ENCODE results near the gene BOK.
A peak's percentile ranks its signal among the peaks of the same experiment; 100 is the strongest.

BOK gene

GRCh38 chr2:241539616-241540374, 18.8 kb upstream of the BOK start:
- DNase-seq (ENCODE audit: low spot score) = no peak
- no peaks in the 10 kb centered on the region for H3K36me3 ChIP-seq (replicated peaks in 1 of 2; ENCODE audit: control insufficient read depth in 2 of 2, insufficient read depth in 2 of 2, low read length in 2 of 2)
- H2BK120ac ChIP-seq (ENCODE audit: low read depth, low read length) = no peak overlapping the region
- H3K27me3 ChIP-seq (ENCODE audit: control insufficient read depth in 3 of 3, insufficient read depth in 3 of 3, low read depth in 1 of 3, low read length in 3 of 3) = peaks cover 8 to 49% (median 26%) of the 10 kb centered on the region in 3 experiments
- H4K91ac ChIP-seq (ENCODE audit: low read depth, low read length, poor library complexity) = no peak overlapping the region
- H3K9me3 ChIP-seq (replicated peaks in 1 of 2; ENCODE audit: control insufficient read depth in 2 of 2, insufficient read depth in 1 of 2, low read depth in 1 of 2, low read length in 2 of 2) = peaks cover 0 to 2% of the 10 kb centered on the region in 2 donors
- no peak overlapping the region for H3K4ac ChIP-seq (ENCODE audit: low read length)
- peak overlapping the region; percentile 46 for H2BK5ac ChIP-seq (ENCODE audit: low read length)
- no peak overlapping the region for H2BK15ac ChIP-seq (ENCODE audit: low read length)
- H3K4me2 ChIP-seq (ENCODE audit: insufficient read depth, low read length, poor library complexity, severe bottlenecking) = no peak overlapping the region
- no peak overlapping the region for H2BK12ac ChIP-seq (ENCODE audit: low read length)
- peak overlapping the region; percentile 40 for H2AK5ac ChIP-seq (ENCODE audit: low read depth, low read length)
- H3K23ac ChIP-seq (ENCODE audit: low read depth, low read length, poor library complexity) = peak overlapping the region; percentile 62
- no peak overlapping the region for H3K27ac ChIP-seq (replicated peaks; ENCODE audit: low read length)
- peak overlapping the region; percentile 11 for H3K14ac ChIP-seq (ENCODE audit: low read length)
- no CpG with 5 or more reads among the region's 11 CpGs for WGBS, 2 donors (ENCODE audit: extremely low coverage in 2 of 2, insufficient read length in 2 of 2, insufficient replicate concordance in 1 of 2)
- H3K18ac ChIP-seq (ENCODE audit: low read length) = no peak overlapping the region
- no peak overlapping the region for H3K4me3 ChIP-seq (ENCODE audit: low read length in 2 of 2)
- H4K8ac ChIP-seq (ENCODE audit: low read depth, low read length) = no peak overlapping the region
- H3K79me1 ChIP-seq (ENCODE audit: low read depth, low read length) = no peaks in the 10 kb centered on the region
- no peak overlapping the region for H3K9ac ChIP-seq (ENCODE audit: low read depth, low read length, poor library complexity)
- peaks cover 18 to 31% of the 10 kb centered on the region in 2 donors for H3K4me1 ChIP-seq (ENCODE audit: control insufficient read depth in 2 of 2, insufficient read depth in 1 of 2, low read depth in 1 of 2, low read length in 2 of 2)
- no peak overlapping the region for H2AFZ ChIP-seq (ENCODE audit: low read length)

DNA sequence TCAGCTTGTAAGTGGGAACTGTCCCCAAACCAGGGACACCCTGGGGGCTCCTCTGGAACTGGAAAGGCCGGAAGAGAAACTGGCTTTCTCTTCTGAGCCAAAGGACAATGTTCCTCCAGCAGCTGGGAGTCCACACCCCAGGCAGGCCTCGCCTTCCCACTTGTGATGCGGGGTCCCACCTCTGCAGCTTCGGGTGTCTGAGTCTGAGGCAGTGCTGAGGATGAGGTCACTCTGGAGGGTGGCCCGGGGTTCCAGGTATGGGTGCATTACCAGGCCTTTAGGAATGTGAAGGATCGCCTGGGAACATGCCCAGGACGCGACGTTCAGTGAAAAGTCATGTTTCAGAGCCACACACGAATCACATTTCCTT, 18.2 kb upstream of the BOK start:
- Histone ChIP-seq H2AK5ac (ENCODE audit: low read depth, low read length) (peak overlapping the region; percentile 40), H3K4me2 (ENCODE audit: insufficient read depth, low read length, poor library complexity, severe bottlenecking) (no peak overlapping the region), H3K9ac (ENCODE audit: low read depth, low read length, poor library complexity) (no peak overlapping the region), H3K79me1 (ENCODE audit: low read depth, low read length) (no peaks in the 10 kb centered on the region), H2BK15ac (ENCODE audit: low read length) (no peak overlapping the region), H4K91ac (ENCODE audit: low read depth, low read length, poor library complexity) (no peak overlapping the region), H3K36me3 (replicated peaks in 1 of 2; ENCODE audit: control insufficient read depth in 2 of 2, insufficient read depth in 2 of 2, low read length in 2 of 2) (no peaks in the 10 kb centered on the region), H2AFZ (ENCODE audit: low read length) (peak overlapping the region; percentile 66), H2BK5ac (ENCODE audit: low read length) (peak overlapping the region; percentile 46), H3K9me3 (replicated peaks in 1 of 2; ENCODE audit: control insufficient read depth in 2 of 2, insufficient read depth in 1 of 2, low read depth in 1 of 2, low read length in 2 of 2) (peaks cover 0 to 2% of the 10 kb centered on the region in 2 donors), H3K23ac (ENCODE audit: low read depth, low read length, poor library complexity) (no peak overlapping the region), H3K4ac (ENCODE audit: low read length) (no peak overlapping the region), H3K4me1 (ENCODE audit: control insufficient read depth in 2 of 2, insufficient read depth in 1 of 2, low read depth in 1 of 2, low read length in 2 of 2) (peaks cover 17 to 26% of the 10 kb centered on the region in 2 donors), H3K27me3 (ENCODE audit: control insufficient read depth in 3 of 3, insufficient read depth in 3 of 3, low read depth in 1 of 3, low read length in 3 of 3) (peaks cover 8 to 49% (median 26%) of the 10 kb centered on the region in 3 experiments), H2BK12ac (ENCODE audit: low read length) (no peak overlapping the region), H4K8ac (ENCODE audit: low read depth, low read length) (no peak overlapping the region), H3K27ac (replicated peaks; ENCODE audit: low read length) (no peak overlapping the region), H2BK120ac (ENCODE audit: low read depth, low read length) (no peak overlapping the region), H3K4me3 (ENCODE audit: low read length in 2 of 2) (no peak overlapping the region), H3K14ac (ENCODE audit: low read length) (no peak overlapping the region), H3K18ac (ENCODE audit: low read length) (no peak overlapping the region)
- no peak for DNase-seq (ENCODE audit: low spot score)
- WGBS, 2 donors (ENCODE audit: extremely low coverage in 2 of 2, insufficient read length in 2 of 2, insufficient replicate concordance in 1 of 2) = no CpG with 5 or more reads among the region's 10 CpGs

DNA sequence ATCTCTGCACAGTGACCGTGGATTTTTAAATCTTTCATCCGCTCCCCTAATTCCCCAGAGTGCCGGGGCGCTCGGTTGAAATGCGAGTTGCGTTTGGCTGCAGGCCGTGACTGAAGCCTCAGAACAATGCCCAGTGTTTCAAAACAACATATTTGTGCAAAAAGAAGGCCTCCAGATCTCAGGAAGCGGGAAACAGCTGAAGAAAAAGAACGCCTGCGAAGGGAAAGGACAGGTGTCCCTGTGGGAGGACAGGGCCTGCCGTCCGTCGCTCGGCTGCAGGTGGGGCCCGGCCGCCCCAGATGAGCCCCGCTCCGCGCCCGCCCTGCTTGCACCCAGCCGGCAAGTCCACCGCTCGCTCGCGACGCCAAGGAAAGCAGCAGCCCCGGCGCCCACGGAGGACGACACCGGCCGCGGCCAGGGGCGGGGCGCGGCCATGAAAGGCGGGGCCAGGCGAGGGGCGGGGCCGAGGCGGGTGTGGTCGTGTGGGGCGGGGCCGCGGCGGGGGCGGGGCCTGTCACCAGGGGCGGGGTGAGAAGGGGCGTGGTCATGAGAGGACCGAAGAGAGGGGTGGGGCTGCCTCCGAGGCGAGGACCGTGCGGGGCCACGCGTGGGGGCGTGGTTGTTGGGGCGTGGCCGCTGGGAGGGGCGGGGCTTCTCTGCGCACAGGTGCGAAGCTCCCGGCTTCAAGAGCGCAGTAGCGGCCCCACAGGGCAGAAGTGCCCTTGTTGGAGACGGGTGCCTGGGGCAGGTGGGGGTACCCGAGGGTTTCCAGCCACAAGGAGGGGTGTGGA, 17.6 kb upstream of the BOK start:
- Histone ChIP-seq H3K4me1 (ENCODE audit: control insufficient read depth in 2 of 2, insufficient read depth in 1 of 2, low read depth in 1 of 2, low read length in 2 of 2) (peaks cover 19 to 25% of the 10 kb centered on the region in 2 donors), H4K8ac (ENCODE audit: low read depth, low read length) (peak overlapping the region; percentile 74), H3K14ac (ENCODE audit: low read length) (peak overlapping the region; percentile 78), H3K4me3 (ENCODE audit: low read length in 2 of 2) (peak overlapping the region in 1 of 2 donors; percentile 72), H4K91ac (ENCODE audit: low read depth, low read length, poor library complexity) (no peak overlapping the region), H2BK15ac (ENCODE audit: low read length) (no peak overlapping the region), H3K36me3 (replicated peaks in 1 of 2; ENCODE audit: control insufficient read depth in 2 of 2, insufficient read depth in 2 of 2, low read length in 2 of 2) (no peaks in the 10 kb centered on the region), H2AFZ (ENCODE audit: low read length) (peak overlapping the region; percentile 66), H3K27ac (replicated peaks; ENCODE audit: low read length) (no peak overlapping the region), H3K4me2 (ENCODE audit: insufficient read depth, low read length, poor library complexity, severe bottlenecking) (peak overlapping the region; percentile 67), H2AK5ac (ENCODE audit: low read depth, low read length) (peak overlapping the region; percentile 81), H3K9ac (ENCODE audit: low read depth, low read length, poor library complexity) (no peak overlapping the region), H2BK120ac (ENCODE audit: low read depth, low read length) (no peak overlapping the region), H3K23ac (ENCODE audit: low read depth, low read length, poor library complexity) (peak overlapping the region; percentile 39), H2BK5ac (ENCODE audit: low read length) (no peak overlapping the region), H3K9me3 (replicated peaks in 1 of 2; ENCODE audit: control insufficient read depth in 2 of 2, insufficient read depth in 1 of 2, low read depth in 1 of 2, low read length in 2 of 2) (peaks cover 0 to 2% of the 10 kb centered on the region in 2 donors), H3K79me1 (ENCODE audit: low read depth, low read length) (peaks cover 2% of the 10 kb centered on the region), H2BK12ac (ENCODE audit: low read length) (no peak overlapping the region), H3K18ac (ENCODE audit: low read length) (peak overlapping the region; percentile 93), H3K4ac (ENCODE audit: low read length) (no peak overlapping the region), H3K27me3 (ENCODE audit: control insufficient read depth in 3 of 3, insufficient read depth in 3 of 3, low read depth in 1 of 3, low read length in 3 of 3) (peaks cover 8 to 49% (median 26%) of the 10 kb centered on the region in 3 experiments)
- no CpG with 5 or more reads among the region's 68 CpGs for WGBS, 2 donors (ENCODE audit: extremely low coverage in 2 of 2, insufficient read length in 2 of 2, insufficient replicate concordance in 1 of 2)
- DNase-seq (ENCODE audit: low spot score) = peak; percentile 45

All from neuronal stem cell (in vitro differentiated cells).